ENCODE measurements around the gene AGPS. TPM values are rescaled to one million over a fixed set of nuclear protein-coding genes. Genes with fewer than 3 reads are reported as not detected.

The AGPS gene
- total RNA-seq, 4 donors from 2014 or later, result 20.2 to 34.0 (median 25.5) TPM

GRCh38 chr2:177579486-177580036, 187.0 kb downstream of the AGPS start:
- intact Hi-C loops (cut with DNase I), result no loop called here
- DNase-seq, result no peak
- no peaks in the 10 kb centered on the region for H3K4me1 ChIP-seq
- H3K9me3 ChIP-seq, result no peaks in the 10 kb centered on the region
- TF ChIP-seq CTCF (IDR thresholded peaks at IDR 0.05), result no peak
- TF ChIP-seq POLR2A (IDR thresholded peaks at IDR 0.05), result no peak
- no peaks in the 10 kb centered on the region for H3K27me3 ChIP-seq
- H3K4me3 ChIP-seq, result no peak overlapping the region
- no peak overlapping the region for H3K27ac ChIP-seq
- no peaks in the 10 kb centered on the region for H3K36me3 ChIP-seq
- 79 to 84% methylated on average over 3 of the region's 3 CpGs for WGBS, 2 donors

- Histone ChIP-seq H3K27me3 (no peaks in the 10 kb centered on the region), H3K36me3 (no peaks in the 10 kb centered on the region), H3K9me3 (no peaks in the 10 kb centered on the region), H3K4me3 (no peak overlapping the region), H3K27ac (no peak overlapping the region), H3K4me1 (no peaks in the 10 kb centered on the region)
- TF ChIP-seq POLR2A (IDR thresholded peaks at IDR 0.05) (no peak), CTCF (IDR thresholded peaks at IDR 0.05) (no peak)
- intact Hi-C loops (cut with DNase I), result no loop called here
- 90 to 94% methylated on average over 1 of the region's 1 CpG for WGBS, 2 donors
- DNase-seq, result no peak
These were observed 189.4 kb downstream of the AGPS start for GRCh38 chr2:177582000-177582399.

- WGBS, 2 donors, result 84 to 87% methylated on average over 3 to 5 of the region's 6 CpGs
- Histone ChIP-seq H3K27me3 (no peaks in the 10 kb centered on the region), H3K4me3 (no peak overlapping the region), H3K4me1 (no peaks in the 10 kb centered on the region), H3K27ac (no peak overlapping the region), H3K36me3 (no peaks in the 10 kb centered on the region), H3K9me3 (no peaks in the 10 kb centered on the region)
- no peak for DNase-seq
- TF ChIP-seq CTCF (IDR thresholded peaks at IDR 0.05), result no peak
- intact Hi-C loops (cut with DNase I), result no loop called here
These were observed 191.6 kb downstream of the AGPS start for GRCh38 chr2:177584030-177584692.

GRCh38 chr2:177585234-177585863, 192.8 kb downstream of the AGPS start:
- no peaks in the 10 kb centered on the region for H3K27me3 ChIP-seq
- no peaks in the 10 kb centered on the region for H3K36me3 ChIP-seq
- WGBS, 2 donors, result 51 to 62% methylated on average over 4 to 5 of the region's 5 CpGs
- DNase-seq, result no peak
- H3K9me3 ChIP-seq, result no peaks in the 10 kb centered on the region
- H3K27ac ChIP-seq, result no peak overlapping the region
- intact Hi-C loops (cut with DNase I), result no loop called here
- TF ChIP-seq POLR2A (IDR thresholded peaks at IDR 0.05), result no peak
- TF ChIP-seq CTCF (IDR thresholded peaks at IDR 0.05), result no peak
- H3K4me3 ChIP-seq, result peak overlapping the region in 1 of 4 donors; percentile 3
- H3K4me1 ChIP-seq, result no peaks in the 10 kb centered on the region

GRCh38 chr2:177586154-177586553, 193.6 kb downstream of the AGPS start:
- no peak for DNase-seq
- H3K27ac ChIP-seq, result no peak overlapping the region
- no peak for TF ChIP-seq CTCF (IDR thresholded peaks at IDR 0.05)
- no peak for TF ChIP-seq POLR2A (IDR thresholded peaks at IDR 0.05)

More at GRCh38 chr2:177586154-177586553, 193.6 kb downstream of the AGPS start:
- no peaks in the 10 kb centered on the region for H3K36me3 ChIP-seq
- H3K4me3 ChIP-seq, result no peak overlapping the region
- intact Hi-C loops (cut with DNase I), result no loop called here
- H3K27me3 ChIP-seq, result no peaks in the 10 kb centered on the region
- no peaks in the 10 kb centered on the region for H3K4me1 ChIP-seq
- no peaks in the 10 kb centered on the region for H3K9me3 ChIP-seq
- WGBS, 2 donors, result 89 to 90% methylated on average over 1 of the region's 1 CpG
